ENCODE results near the gene A1CF.
"Not testable (repeated sequence)": the region's sequence is repeated elsewhere in the genome, so short reads cannot be mapped to it uniquely, and the experiment has no call there.

The A1CF gene

DNA sequence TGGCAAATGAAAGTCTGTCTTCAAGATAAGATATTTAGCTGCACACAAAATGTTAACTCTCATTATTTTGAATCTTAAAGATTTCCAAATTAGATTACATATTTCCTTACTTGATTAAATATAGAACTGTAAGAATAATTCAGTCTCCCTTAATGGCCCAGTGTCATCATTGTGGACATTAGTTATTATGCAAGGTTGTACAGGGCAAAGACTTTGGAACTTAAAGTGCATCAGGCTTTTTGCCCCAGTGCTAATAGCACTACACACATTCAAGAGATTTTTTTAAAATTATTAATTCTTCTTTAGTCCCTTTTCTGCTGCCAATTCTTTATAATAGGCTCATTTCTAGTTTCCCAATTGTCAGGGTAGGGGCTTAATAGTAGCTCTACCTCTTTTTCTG, 103.4 kb downstream of the A1CF start:
- not testable (repeated sequence) for DNase-seq

DNA sequence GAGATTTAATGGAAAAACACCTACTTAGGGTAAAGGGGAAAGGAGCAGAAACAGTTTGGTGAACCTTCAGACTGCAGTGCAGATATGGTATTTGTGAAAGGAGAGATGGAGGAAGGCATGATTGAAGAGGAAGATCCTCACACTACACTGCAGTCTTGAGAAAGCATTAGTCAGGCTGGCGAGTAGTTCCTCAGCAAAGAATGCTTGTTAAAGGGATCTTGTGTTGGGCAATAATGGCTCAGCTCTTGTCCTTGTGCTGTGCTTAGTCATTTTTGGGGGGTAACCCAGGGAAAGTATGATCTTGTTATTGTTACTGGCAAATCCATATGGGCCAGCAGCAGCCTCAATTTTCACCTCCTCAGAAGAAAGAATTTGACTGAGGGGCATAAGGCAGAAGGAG, 105.4 kb downstream of the A1CF start:
- peak; percentile 49 for DNase-seq

DNA sequence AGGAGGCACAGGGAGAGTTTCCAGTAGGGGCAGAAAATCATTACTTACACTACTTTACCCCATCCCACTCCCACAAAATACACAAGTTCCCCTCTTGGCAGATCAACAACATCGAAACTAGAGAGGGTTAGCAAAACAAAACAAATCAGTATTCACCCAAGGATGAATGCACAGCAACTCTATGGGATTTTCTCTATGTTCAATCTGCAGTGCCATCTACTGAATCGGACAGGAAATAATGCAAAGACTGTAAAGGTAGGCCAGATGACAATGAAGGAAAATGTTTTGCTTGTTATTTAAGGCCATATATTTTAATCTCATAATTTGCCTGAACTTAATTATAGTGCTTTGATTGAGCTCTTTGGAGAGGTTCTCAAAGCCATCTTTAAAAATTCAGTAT, 110.6 kb downstream of the A1CF start:
- DNase-seq, result not testable (repeated sequence)

DNA sequence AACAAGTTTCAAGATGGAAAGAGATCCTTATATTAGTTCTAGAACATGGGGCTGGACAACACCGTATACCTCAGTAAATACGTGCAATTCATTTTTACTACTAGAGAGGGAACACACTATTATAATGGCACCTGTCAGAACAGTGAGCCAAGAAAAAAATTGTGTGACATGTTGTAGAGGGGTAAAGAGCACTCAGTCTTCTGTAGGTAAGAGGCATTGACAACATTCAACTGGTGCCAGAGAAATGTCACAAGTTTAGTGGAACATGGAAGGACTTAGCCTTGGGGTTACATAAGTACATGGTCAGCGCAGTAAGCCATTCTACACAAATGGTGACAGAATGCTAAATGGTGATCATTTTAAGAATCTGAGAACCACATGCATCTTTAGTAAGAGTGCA, 113.4 kb downstream of the A1CF start:
- not testable (repeated sequence) for DNase-seq

DNA sequence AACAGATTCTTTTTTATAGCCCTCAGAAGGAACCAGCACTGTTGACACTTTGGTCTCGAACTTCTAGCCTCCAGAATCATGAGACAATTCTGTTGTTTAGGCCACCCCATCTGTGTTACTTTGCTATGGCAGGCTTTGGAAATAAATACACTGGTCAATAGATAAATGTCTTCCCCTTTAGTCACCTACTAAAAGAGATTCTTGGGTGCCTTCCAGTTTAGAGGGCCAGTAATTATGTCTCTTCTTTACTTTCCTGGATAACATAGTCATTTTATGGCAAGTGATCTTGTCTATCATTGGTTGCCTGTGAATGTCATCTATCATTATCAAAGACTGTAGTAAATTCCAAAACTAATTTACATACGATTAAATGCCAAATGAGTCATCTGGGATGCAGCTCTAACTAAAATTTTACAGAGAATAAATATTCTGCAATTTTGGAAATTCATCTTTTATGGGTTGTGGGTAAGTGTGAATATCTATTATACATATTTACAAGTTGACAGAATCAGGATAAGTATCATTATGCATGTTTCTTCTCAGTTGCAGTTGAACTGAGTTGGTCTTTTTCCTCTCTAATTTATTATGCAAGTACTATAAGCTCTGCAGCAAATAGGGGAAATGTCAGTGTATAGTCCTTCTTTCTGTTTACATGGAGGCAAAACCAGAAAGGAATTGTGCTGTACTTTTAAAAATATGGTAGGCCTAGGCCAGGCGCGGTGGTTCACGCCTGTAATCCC, 118.5 kb downstream of the A1CF start:
- DNase-seq, result not testable (repeated sequence)

Measured in inflammatory macrophage treated with lipopolysaccharide for 4 hours (primary cell).